Body of pancreas (tissue), 4 donors: Measurements from ENCODE around the gene CAST.

ENCODE experiments used
- CTCF ChIP-seq, 7 experiments: fragments of 450-650 bp in 4 of 7; fragments of 200-600 bp in 3 of 7; sonication (generic) in 3 of 7; IDR thresholded peaks; one replicate each; pipeline ENCODE4 v1.5.1; 2016 to 2019; ENCODE audit warnings: antibody characterized with exemption in 7 of 7
- POLR2A ChIP-seq, 3 donors: fragments of 450-650 bp; IDR thresholded peaks; one replicate each; pipeline ENCODE4 v1.6.1; 2016; ENCODE audit warnings: antibody characterized with exemption in 3 of 3, mild to moderate bottlenecking in 2 of 3

GRCh38 chr5:96691503-96692303, 29.5 kb downstream of the CAST start:
- TF ChIP-seq CTCF (IDR thresholded peaks at IDR 0.05) (no peak), POLR2A (IDR thresholded peaks at IDR 0.05) (no peak)
